Stimulated activated CD8-positive, alpha-beta memory T cell treated with anti-CD3 and anti-CD28 coated beads, Interleukin-15, amount 100 ng/mL, for 4 hours (primary cell): Measurements from ENCODE around the gene DNAJB1.
"Not testable (repeated sequence)": the region's sequence is repeated elsewhere in the genome, so short reads cannot be mapped to it uniquely, and the experiment has no call there.

Experiments
- DNase-seq, 2 donors: peaks; one replicate each; pipeline ENCODE4 v3.0.0-alpha.2; 2020; ENCODE audit warnings: low read depth in 2 of 2

The DNAJB1 gene

GRCh38 chr19:14520543-14520942 is 2.3 kb upstream of the DNAJB1 start:
- DNase-seq = no peak

- no peak for DNase-seq
Measured at GRCh38 chr19:14519860-14520407, 1.7 kb upstream of the DNAJB1 start.

GRCh38 chr19:14519245-14519859 is 1.2 kb upstream of the DNAJB1 start:
- no peak for DNase-seq

GRCh38 chr19:14517446-14517839 is 754 bp downstream of the DNAJB1 start:
- no peak for DNase-seq

- no peak for DNase-seq
Measured at GRCh38 chr19:14516746-14517438, 1.3 kb downstream of the DNAJB1 start.

- DNase-seq = no peak
Measured at GRCh38 chr19:14516048-14516534, 2.1 kb downstream of the DNAJB1 start.

GRCh38 chr19:14515501-14516047 is 2.6 kb downstream of the DNAJB1 start:
- DNase-seq = no peak

- DNase-seq = no peak
Measured at GRCh38 chr19:14514215-14514863, 3.9 kb downstream of the DNAJB1 start.

- DNase-seq = no peak
Measured at GRCh38 chr19:14512406-14512961, 5.7 kb downstream of the DNAJB1 start.

- no peak for DNase-seq
Measured at GRCh38 chr19:14511229-14511593, 7.0 kb downstream of the DNAJB1 start.

GRCh38 chr19:14510311-14511228 is 7.6 kb downstream of the DNAJB1 start:
- no peak for DNase-seq

GRCh38 chr19:14507704-14508542 is 10.3 kb downstream of the DNAJB1 start:
- no peak for DNase-seq

- peak in 1 of 2 donors; percentile 32 for DNase-seq
Measured at GRCh38 chr19:14505488-14506239, 12.5 kb downstream of the DNAJB1 start.

GRCh38 chr19:14504575-14504974 is 13.6 kb downstream of the DNAJB1 start:
- DNase-seq = not testable (repeated sequence)

- DNase-seq = no peak
Measured at GRCh38 chr19:14503285-14503684, 14.9 kb downstream of the DNAJB1 start.

GRCh38 chr19:14502334-14503092 is 15.7 kb downstream of the DNAJB1 start:
- no peak for DNase-seq

GRCh38 chr19:14497228-14497921 is 20.8 kb downstream of the DNAJB1 start:
- no peak for DNase-seq

GRCh38 chr19:14496834-14497227 is 21.4 kb downstream of the DNAJB1 start:
- no peak for DNase-seq
